Fibroblast of pulmonary artery (primary cell): ENCODE results near the gene NXPH4.
A peak's percentile ranks its signal among the peaks of the same experiment; 100 is the strongest.

Experiments
- DNase-seq: peaks from one replicate; pipeline ENCODE4 v3.0.0-alpha.2; 2010; ENCODE audit warnings: low read depth
- H3K4me3 ChIP-seq: replicated peaks from 2 replicates; pipeline ENCODE4 v1.5.1; 2011; ENCODE audit warnings: low read depth, mild to moderate bottlenecking, control low read depth, low read length, moderate library complexity
- TF ChIP-seq, protein P1 (sequence below): IDR thresholded peaks from 2 replicates; pipeline ENCODE4 v1.5.1; 2011; ENCODE audit warnings: mild to moderate bottlenecking, control low read depth, low read length, inconsistent platforms; ENCODE audit errors: missing control alignments

The NXPH4 gene

DNA sequence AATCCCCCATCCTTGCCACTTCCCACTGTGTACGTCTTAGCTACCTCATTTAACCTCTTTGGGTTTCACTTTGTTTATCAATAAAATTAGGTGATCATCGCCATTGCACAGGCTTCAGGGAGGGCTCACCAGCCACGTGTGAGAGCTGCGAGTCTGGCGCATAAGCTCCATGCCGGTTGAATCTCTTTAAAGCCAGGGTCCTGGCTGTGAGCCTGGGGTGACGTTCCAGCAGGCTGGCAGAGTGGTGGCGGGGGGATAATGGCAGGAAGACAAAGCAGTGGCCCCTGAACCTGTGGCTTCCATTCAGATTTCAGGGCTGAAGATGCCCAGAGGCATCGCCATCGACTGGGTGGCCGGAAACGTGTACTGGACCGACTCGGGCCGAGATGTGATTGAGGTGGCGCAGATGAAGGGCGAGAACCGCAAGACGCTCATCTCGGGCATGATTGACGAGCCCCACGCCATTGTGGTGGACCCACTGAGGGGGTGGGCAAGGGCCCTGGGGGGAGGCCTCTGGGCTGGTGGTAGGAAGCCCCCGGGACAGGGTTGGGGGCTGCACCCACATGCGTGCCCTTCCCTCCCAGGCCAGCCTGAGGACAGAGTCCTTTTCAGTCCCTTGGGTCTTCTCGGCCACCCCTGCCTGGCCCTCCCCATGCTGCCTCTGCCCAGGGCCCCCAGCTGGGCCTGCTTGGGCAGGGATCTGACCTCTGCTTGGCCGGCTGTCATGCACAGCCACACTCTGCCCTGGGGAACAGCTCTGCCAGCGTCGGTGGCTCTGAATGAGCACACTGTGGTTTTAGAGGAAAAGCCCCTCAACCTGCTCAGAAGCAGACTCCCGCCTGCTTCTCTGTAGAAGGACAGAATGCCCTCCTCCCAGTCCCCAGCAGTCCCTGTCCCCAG is 8.6 kb upstream of the NXPH4 start:
- no peak overlapping the region for H3K4me3 ChIP-seq
- DNase-seq: no peak
- TF ChIP-seq, protein P1, sequence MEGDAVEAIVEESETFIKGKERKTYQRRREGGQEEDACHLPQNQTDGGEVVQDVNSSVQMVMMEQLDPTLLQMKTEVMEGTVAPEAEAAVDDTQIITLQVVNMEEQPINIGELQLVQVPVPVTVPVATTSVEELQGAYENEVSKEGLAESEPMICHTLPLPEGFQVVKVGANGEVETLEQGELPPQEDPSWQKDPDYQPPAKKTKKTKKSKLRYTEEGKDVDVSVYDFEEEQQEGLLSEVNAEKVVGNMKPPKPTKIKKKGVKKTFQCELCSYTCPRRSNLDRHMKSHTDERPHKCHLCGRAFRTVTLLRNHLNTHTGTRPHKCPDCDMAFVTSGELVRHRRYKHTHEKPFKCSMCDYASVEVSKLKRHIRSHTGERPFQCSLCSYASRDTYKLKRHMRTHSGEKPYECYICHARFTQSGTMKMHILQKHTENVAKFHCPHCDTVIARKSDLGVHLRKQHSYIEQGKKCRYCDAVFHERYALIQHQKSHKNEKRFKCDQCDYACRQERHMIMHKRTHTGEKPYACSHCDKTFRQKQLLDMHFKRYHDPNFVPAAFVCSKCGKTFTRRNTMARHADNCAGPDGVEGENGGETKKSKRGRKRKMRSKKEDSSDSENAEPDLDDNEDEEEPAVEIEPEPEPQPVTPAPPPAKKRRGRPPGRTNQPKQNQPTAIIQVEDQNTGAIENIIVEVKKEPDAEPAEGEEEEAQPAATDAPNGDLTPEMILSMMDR: no peak

DNA sequence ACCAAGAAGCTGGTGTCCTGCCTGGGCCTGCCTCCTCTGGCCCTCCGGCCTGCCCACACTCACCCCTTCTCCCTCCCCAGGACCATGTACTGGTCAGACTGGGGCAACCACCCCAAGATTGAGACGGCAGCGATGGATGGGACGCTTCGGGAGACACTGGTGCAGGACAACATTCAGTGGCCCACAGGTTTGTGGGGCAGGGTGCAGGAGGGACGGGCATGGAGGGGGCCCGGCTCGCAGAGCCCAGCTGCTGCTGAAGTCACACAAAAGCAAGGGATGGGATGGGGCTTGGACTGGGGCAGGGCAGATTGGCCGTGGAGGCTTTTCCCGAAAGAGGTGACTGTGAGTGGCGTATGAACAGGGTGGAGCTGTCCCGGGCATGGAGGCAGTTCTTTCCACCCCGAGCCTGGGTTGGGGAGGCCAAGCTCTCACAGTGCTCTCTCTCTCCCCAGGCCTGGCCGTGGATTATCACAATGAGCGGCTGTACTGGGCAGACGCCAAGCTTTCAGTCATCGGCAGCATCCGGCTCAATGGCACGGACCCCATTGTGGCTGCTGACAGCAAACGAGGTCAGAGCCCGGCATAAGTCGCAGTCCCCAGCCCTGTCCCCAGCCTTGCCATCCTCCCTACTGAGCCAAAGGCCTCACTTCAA is 7.8 kb upstream of the NXPH4 start:
- TF ChIP-seq, protein P1: no peak
- DNase-seq: no peak
- H3K4me3 ChIP-seq: no peak overlapping the region

DNA sequence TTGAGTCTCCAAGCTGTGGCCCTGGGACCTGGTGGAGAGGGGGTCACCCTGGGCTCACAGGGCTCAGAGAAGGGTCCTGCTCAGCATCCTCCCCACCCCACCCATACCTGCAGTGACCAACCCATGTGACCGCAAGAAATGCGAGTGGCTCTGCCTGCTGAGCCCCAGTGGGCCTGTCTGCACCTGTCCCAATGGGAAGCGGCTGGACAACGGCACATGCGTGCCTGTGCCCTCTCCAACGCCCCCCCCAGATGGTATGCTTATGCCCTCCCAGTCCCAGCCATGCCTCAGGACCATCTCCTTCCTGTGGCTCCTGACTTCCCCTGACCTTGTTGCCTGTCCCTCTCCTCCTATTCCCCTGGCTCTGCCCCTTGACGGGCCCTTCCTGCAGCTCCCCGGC is 6.7 kb upstream of the NXPH4 start:
- no peak overlapping the region for H3K4me3 ChIP-seq
- DNase-seq: no peak
- TF ChIP-seq, protein P1: no peak

DNA sequence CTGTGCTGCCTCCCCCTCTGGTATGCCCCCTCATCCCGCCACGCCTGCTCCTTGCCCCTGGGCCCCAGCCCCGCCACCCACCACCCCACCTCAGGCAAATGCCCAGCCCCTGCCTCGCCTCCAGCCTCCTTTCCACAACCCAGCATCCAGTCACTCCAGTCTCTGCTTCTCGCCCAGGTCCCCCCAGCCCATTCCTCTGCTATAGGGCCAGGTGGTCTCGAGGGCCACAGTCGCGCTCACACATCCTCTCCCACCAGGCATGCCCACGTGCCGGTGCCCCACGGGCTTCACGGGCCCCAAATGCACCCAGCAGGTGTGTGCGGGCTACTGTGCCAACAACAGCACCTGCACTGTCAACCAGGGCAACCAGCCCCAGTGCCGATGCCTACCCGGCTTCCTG is 6.1 kb upstream of the NXPH4 start:
- DNase-seq: no peak
- H3K4me3 ChIP-seq: no peak overlapping the region
- TF ChIP-seq, protein P1: no peak

DNA sequence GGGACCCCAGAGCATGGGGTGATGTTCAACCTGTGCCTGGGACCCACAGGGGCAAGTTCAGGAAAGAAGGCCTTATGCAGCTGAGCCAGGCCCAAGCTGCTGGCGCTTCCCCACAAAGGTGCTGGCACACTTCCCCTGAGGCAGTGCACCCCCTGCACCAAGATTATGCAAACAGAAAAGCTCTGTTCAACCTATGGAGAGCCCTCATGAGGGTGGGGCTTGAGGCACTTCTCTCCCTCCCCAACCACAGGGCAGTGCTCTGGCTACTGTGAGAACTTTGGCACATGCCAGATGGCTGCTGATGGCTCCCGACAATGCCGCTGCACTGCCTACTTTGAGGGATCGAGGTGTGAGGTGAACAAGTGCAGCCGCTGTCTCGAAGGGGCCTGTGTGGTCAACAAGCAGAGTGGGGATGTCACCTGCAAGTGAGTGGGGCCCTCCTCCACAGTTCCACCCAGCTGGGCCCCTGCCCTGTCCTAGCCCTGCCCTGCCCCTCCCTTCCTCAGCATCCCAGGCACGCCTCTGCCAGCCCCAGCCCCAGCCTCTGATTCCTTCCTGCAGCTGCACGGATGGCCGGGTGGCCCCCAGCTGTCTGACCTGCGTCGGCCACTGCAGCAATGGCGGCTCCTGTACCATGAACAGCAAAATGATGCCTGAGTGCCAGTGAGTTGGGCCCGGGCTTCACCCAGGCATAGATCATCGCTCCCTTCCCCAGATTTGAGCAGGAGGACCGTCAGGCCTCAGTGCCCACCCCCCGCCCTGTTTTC is 5.5 kb upstream of the NXPH4 start:
- no peak for DNase-seq
- no peak overlapping the region for H3K4me3 ChIP-seq
- TF ChIP-seq, protein P1: no peak

DNA sequence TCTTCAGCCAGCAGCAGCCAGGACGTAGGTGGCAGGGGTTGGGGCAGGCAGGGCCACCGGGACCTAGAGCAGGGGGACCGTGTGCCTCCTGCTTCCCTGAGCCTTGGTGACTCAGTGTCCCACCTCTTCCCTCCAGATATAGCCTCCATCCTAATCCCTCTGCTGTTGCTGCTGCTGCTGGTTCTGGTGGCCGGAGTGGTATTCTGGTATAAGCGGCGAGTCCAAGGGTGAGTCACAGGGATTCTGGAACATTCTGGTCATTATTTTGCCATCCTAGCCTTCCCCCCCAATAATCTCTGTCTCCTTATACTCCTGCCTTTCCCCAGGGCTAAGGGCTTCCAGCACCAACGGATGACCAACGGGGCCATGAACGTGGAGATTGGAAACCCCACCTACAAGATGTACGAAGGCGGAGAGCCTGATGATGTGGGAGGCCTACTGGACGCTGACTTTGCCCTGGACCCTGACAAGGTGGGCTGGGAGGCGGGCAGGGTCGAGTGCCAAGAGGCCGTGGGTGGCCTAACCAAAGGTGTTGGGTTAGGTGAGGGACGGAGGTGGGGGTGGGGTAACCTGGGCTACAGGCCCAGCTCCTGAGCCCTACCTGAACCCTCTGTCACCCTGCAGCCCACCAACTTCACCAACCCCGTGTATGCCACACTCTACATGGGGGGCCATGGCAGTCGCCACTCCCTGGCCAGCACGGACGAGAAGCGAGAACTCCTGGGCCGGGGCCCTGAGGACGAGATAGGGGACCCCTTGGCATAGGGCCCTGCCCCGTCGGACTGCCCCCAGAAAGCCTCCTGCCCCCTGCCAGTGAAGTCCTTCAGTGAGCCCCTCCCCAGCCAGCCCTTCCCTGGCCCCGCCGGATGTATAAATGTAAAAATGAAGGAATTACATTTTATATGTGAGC is 4.5 kb upstream of the NXPH4 start:
- no peak for DNase-seq
- H3K4me3 ChIP-seq: no peak overlapping the region
- TF ChIP-seq, protein P1: peak; percentile 1
